GM12878 (cell line): ENCODE measurements around the gene PGM2L1. TPM values are rescaled to one million over a fixed set of nuclear protein-coding genes. Genes with fewer than 3 reads are reported as not detected.

ENCODE experiments used
- ATAC-seq: fragments of 200-7000 bp; cut with Tn5 transposase; 3 replicates; pipeline ENCODE4 v1.9.1; 2020; ENCODE audit warnings: mild to moderate bottlenecking, moderate library complexity
- BruUV-seq: library from RNA; stranded (reverse); fragments of 400-500 nt; replicated peaks from 2 replicates; lab custom pipeline; 2021; lab: Mats Ljungman, UMichigan
- CTCF ChIA-PET: fragments of 300-600 bp; sonication (Branson Sonifier 250); formaldehyde crosslinking; extraction: SDS; loops from one replicate; lab custom pipeline; 2021; ENCODE audit warnings: inconsistent platforms; lab: Yijun Ruan, JAX
- POLR2A ChIA-PET: fragments of 350-600 bp; formaldehyde crosslinking; extraction: SDS; loops from one replicate; lab custom pipeline; 2021; ENCODE audit warnings: inconsistent platforms; lab: Charles Lee
- RAD21 ChIA-PET: fragments of 300-600 bp; sonication (Branson Sonifier 250); formaldehyde crosslinking; loops from one replicate; lab custom pipeline; 2023; ENCODE audit warnings: antibody characterized with exemption; ENCODE audit not compliant: unreplicated experiment; lab: Charles Lee
- SMC1A ChIA-PET: fragments of 300-600 bp; sonication (Branson Sonifier 250); formaldehyde crosslinking; loops from one replicate; lab custom pipeline; 2023; ENCODE audit not compliant: unreplicated experiment, uncharacterized antibody; lab: Charles Lee
- DNase-seq: peaks from one replicate; pipeline ENCODE4 v3.0.0-alpha.2; 2011; ENCODE audit warnings: low read depth, low spot score
- FAIRE-seq: peaks from 3 replicates; lab custom pipeline; 2011; peaks lifted over from hg19 to GRCh38; lab: Jason Lieb, UNC
- H2AFZ ChIP-seq: 2 replicates; pipeline ENCODE4 v1.6.0; 2011; ENCODE audit warnings: low read depth, low read length, control low read depth; ENCODE audit not compliant: control insufficient read depth
- H3K27ac ChIP-seq: 2 replicates; pipeline ENCODE4 v1.5.1; 2011; ENCODE audit warnings: control low read depth; ENCODE audit not compliant: control insufficient read depth, insufficient read depth
- H3K27me3 ChIP-seq, 2 experiments: replicated peaks in 1 of 2; 2 replicates each; pipeline versions ENCODE4 v1.6.0 to v1.6.1; 2011; ENCODE audit warnings: low read length in 1 of 2; ENCODE audit not compliant: control insufficient read depth in 2 of 2, insufficient read depth in 2 of 2
- H3K36me3 ChIP-seq, 2 experiments: 2 replicates each; pipeline ENCODE4 v1.5.1; 2011; ENCODE audit warnings: low read length in 1 of 2; ENCODE audit not compliant: control insufficient read depth in 2 of 2, insufficient read depth in 2 of 2
- H3K4me1 ChIP-seq: 2 replicates; pipeline ENCODE4 v1.6.1; 2011; ENCODE audit warnings: mild to moderate bottlenecking, low read length, moderate library complexity, mixed read lengths; ENCODE audit not compliant: control insufficient read depth, insufficient read depth
- H3K4me2 ChIP-seq: 2 replicates; pipeline ENCODE4 v1.6.0; 2011; ENCODE audit warnings: control low read depth; ENCODE audit not compliant: control insufficient read depth, insufficient read depth
- H3K4me3 ChIP-seq: fragments of 200-600 bp; sonication (generic); 2 replicates; pipeline ENCODE4 v1.5.1; 2016
- H3K79me2 ChIP-seq: 2 replicates; pipeline ENCODE4 v1.6.0; 2011; ENCODE audit warnings: low read length; ENCODE audit not compliant: control insufficient read depth, insufficient read depth
- H3K9ac ChIP-seq: 2 replicates; pipeline ENCODE4 v1.8.0; 2011; ENCODE audit warnings: low read length, control low read depth, mixed read lengths; ENCODE audit not compliant: control insufficient read depth, insufficient read depth
- H3K9me3 ChIP-seq: replicated peaks from 3 replicates; pipeline ENCODE4 v1.5.1; 2011; ENCODE audit warnings: mild to moderate bottlenecking, low read length; ENCODE audit not compliant: control insufficient read depth, insufficient read depth
- H4K20me1 ChIP-seq: 2 replicates; pipeline ENCODE4 v1.6.0; 2011; ENCODE audit not compliant: control insufficient read depth, insufficient read depth
- HCFC1 ChIP-seq: fragments of 150-350 bp; IDR thresholded peaks from 2 replicates; pipeline ENCODE4 v1.6.1; 2014; ENCODE audit warnings: low read length
- NBN ChIP-seq: fragments of 450-650 bp; IDR thresholded peaks from 2 replicates; pipeline ENCODE4 v1.6.1; 2016
- NFIC ChIP-seq: IDR thresholded peaks from 2 replicates; pipeline ENCODE4 v1.6.1; 2012; ENCODE audit warnings: low read depth, mild to moderate bottlenecking, inconsistent platforms, low read length, moderate library complexity
- NFXL1 ChIP-seq: fragments of 450-650 bp; IDR thresholded peaks from 2 replicates; pipeline ENCODE4 v1.6.1; 2017; ENCODE audit warnings: antibody characterized with exemption, mild to moderate bottlenecking, borderline replicate concordance
- POLR2AphosphoS2 ChIP-seq: IDR thresholded peaks from 2 replicates; pipeline ENCODE4 v1.6.1; 2011; ENCODE audit warnings: low read depth, mild to moderate bottlenecking, low read length, improper control_type of control experiment, moderate library complexity
- SPI1 ChIP-seq: IDR thresholded peaks from 2 replicates; pipeline ENCODE4 v1.6.1; 2011; ENCODE audit warnings: low read depth, mild to moderate bottlenecking, low read length, moderate library complexity, borderline replicate concordance; ENCODE audit not compliant: insufficient read depth
- WGBS: methylation state at CpG from one replicate; pipeline ENCODE4 v1.1.6; 2016; ENCODE audit warnings: low lambda C conversion rate; ENCODE audit not compliant: insufficient replicate concordance, insufficient coverage; ENCODE audit errors: missing lambda C conversion rate; 5-methylcytosine and 5-hydroxymethylcytosine counted together
- in situ Hi-C: fragments of 300-500 bp; cut with MboI; formaldehyde crosslinking; loops from 9 replicates; pipeline ENCODE4 v1.14.3; 2018; ENCODE audit warnings: mixed read lengths
- intact Hi-C: fragments of 100-400 bp; cut with micrococcal nuclease; formaldehyde crosslinking; loops from one replicate; pipeline ENCODE4 v1.14.2; 2022; ENCODE audit not compliant: unreplicated experiment
- polyA plus RNA-seq, 11 experiments: library from polyadenylated mRNA; depleted of rRNA in 4 of 11; unstranded in 6 of 11; stranded (reverse) in 5 of 11; fragments of >200 nt; fragmentation: Nextera tagmentation in 4 of 11; fragmentation: Illumina TruSeq in 1 of 11; extraction: Ambion mirVana in 4 of 11; extraction: Trizol in 1 of 11; gene quantifications; 1 replicate in 1 of 11; 2 replicates in 10 of 11; pipeline versions ENCODE4 v1.2.1 to v1.2.3, GENCODE V29; 2011 to 2016; ENCODE audit warnings: inconsistent platforms in 2 of 11, missing spikeins in 2 of 11, low read depth in 1 of 11
- total RNA-seq, 4 experiments: library from RNA; depleted of rRNA in 3 of 4; stranded (reverse); fragments of >200 nt in 3 of 4; fragmentation: Illumina TruSeq in 1 of 4; extraction: Trizol in 1 of 4; gene quantifications; 2 replicates each; pipeline versions ENCODE4 v1.2.1 to v1.2.3, GENCODE V29; 2013 to 2021
- TF ChIP-seq, protein P1 (sequence below): fragments of 450-650 bp; IDR thresholded peaks from 2 replicates; pipeline ENCODE4 v1.6.1; 2017; ENCODE audit warnings: mild to moderate bottlenecking
- TF ChIP-seq, protein P2 (sequence below): fragments of 450-650 bp; IDR thresholded peaks from 2 replicates; pipeline ENCODE4 v1.6.1; 2016; ENCODE audit warnings: mild to moderate bottlenecking, moderate library complexity, borderline replicate concordance
- TF ChIP-seq, protein P3 (sequence below): IDR thresholded peaks from 2 replicates; pipeline ENCODE4 v1.6.1; 2012; ENCODE audit warnings: low read depth, low read length, improper control_type of control experiment
- TF ChIP-seq, protein P4 (sequence below): fragments of 450-650 bp; IDR thresholded peaks from 2 replicates; pipeline ENCODE4 v1.6.1; 2016; ENCODE audit warnings: mild to moderate bottlenecking

PGM2L1 gene
- total and polyA plus RNA-seq, 10 of the 15 experiments (the other 5 are each of a cell fraction or from before 2014, with no cell fraction given) = 0.04 to 0.20 (median 0.13) TPM; not detected in 1

DNA sequence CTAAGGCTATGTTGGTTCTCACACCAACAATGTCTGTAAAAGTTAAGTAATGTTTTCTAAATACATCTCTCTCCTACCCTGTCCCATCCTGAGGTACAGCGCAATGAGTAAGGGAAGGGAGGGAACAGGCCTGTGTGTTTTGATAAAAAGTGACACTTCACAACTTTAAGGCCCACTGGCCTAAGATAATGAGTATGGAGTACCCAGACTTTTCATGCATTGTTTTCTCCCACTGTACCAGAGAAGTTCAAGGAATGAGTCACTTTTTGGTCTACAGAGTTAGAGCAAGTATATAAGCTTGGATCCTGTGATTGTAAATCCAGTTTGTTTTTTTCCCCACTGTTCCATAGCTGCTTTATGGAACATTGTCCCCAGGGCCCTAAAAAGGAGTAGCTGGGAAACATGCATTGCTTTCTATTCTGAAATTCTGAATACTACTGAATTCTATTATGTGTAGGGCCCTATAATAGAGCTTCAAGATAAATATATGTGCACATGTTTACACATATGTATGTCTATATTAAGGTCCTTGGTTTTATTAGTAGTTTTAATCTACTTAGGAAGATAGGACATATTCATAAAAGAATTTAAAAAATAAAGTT lies 39.3 kb upstream of the PGM2L1 start:
- CTCF ChIA-PET = interaction anchor here (1.2 to 3.3 kb wide), 4 partner anchors 10 to 182 kb away, joined by 3 to 17 read pairs (median 7); no protein-coding TSS in a partner anchor
- no peak overlapping the region for H3K4me3 ChIP-seq
- no peaks in the 10 kb centered on the region for H3K27me3 ChIP-seq
- 59% methylated on average over 1 of the region's 1 CpG for WGBS
- intact Hi-C loops = no loop called here
- no peak overlapping the region for H2AFZ ChIP-seq
- POLR2A ChIA-PET = no interaction called here
- ATAC-seq (no peak), DNase-seq (no peak), FAIRE-seq (no peak)
- no peaks in the 10 kb centered on the region for H3K9me3 ChIP-seq
- no peak overlapping the region for H3K4me2 ChIP-seq
- in situ Hi-C loops = no loop called here
- SMC1A ChIA-PET = interaction anchor here (2.4 kb wide), 1 partner anchor 12 kb away, joined by 15 read pairs; no protein-coding TSS in a partner anchor
- BruUV-seq = no TSS peak
- no peaks in the 10 kb centered on the region for H4K20me1 ChIP-seq
- TF ChIP-seq POLR2AphosphoS2 = no peak
- TF ChIP-seq, protein P1, sequence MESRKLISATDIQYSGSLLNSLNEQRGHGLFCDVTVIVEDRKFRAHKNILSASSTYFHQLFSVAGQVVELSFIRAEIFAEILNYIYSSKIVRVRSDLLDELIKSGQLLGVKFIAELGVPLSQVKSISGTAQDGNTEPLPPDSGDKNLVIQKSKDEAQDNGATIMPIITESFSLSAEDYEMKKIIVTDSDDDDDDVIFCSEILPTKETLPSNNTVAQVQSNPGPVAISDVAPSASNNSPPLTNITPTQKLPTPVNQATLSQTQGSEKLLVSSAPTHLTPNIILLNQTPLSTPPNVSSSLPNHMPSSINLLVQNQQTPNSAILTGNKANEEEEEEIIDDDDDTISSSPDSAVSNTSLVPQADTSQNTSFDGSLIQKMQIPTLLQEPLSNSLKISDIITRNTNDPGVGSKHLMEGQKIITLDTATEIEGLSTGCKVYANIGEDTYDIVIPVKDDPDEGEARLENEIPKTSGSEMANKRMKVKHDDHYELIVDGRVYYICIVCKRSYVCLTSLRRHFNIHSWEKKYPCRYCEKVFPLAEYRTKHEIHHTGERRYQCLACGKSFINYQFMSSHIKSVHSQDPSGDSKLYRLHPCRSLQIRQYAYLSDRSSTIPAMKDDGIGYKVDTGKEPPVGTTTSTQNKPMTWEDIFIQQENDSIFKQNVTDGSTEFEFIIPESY = no peak
- no peak for TF ChIP-seq NFXL1
- TF ChIP-seq, protein P2, sequence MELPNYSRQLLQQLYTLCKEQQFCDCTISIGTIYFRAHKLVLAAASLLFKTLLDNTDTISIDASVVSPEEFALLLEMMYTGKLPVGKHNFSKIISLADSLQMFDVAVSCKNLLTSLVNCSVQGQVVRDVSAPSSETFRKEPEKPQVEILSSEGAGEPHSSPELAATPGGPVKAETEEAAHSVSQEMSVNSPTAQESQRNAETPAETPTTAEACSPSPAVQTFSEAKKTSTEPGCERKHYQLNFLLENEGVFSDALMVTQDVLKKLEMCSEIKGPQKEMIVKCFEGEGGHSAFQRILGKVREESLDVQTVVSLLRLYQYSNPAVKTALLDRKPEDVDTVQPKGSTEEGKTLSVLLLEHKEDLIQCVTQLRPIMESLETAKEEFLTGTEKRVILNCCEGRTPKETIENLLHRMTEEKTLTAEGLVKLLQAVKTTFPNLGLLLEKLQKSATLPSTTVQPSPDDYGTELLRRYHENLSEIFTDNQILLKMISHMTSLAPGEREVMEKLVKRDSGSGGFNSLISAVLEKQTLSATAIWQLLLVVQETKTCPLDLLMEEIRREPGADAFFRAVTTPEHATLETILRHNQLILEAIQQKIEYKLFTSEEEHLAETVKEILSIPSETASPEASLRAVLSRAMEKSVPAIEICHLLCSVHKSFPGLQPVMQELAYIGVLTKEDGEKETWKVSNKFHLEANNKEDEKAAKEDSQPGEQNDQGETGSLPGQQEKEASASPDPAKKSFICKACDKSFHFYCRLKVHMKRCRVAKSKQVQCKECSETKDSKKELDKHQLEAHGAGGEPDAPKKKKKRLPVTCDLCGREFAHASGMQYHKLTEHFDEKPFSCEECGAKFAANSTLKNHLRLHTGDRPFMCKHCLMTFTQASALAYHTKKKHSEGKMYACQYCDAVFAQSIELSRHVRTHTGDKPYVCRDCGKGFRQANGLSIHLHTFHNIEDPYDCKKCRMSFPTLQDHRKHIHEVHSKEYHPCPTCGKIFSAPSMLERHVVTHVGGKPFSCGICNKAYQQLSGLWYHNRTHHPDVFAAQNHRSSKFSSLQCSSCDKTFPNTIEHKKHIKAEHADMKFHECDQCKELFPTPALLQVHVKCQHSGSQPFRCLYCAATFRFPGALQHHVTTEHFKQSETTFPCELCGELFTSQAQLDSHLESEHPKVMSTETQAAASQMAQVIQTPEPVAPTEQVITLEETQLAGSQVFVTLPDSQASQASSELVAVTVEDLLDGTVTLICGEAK = no peak
- no peak for TF ChIP-seq HCFC1
- TF ChIP-seq, protein P3, sequence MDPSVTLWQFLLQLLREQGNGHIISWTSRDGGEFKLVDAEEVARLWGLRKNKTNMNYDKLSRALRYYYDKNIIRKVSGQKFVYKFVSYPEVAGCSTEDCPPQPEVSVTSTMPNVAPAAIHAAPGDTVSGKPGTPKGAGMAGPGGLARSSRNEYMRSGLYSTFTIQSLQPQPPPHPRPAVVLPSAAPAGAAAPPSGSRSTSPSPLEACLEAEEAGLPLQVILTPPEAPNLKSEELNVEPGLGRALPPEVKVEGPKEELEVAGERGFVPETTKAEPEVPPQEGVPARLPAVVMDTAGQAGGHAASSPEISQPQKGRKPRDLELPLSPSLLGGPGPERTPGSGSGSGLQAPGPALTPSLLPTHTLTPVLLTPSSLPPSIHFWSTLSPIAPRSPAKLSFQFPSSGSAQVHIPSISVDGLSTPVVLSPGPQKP = no peak
- no peak for TF ChIP-seq SPI1
- TF ChIP-seq, protein P4, sequence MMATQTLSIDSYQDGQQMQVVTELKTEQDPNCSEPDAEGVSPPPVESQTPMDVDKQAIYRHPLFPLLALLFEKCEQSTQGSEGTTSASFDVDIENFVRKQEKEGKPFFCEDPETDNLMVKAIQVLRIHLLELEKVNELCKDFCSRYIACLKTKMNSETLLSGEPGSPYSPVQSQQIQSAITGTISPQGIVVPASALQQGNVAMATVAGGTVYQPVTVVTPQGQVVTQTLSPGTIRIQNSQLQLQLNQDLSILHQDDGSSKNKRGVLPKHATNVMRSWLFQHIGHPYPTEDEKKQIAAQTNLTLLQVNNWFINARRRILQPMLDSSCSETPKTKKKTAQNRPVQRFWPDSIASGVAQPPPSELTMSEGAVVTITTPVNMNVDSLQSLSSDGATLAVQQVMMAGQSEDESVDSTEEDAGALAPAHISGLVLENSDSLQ = no peak
- TF ChIP-seq NBN = no peak
- TF ChIP-seq NFIC = no peak
- TF ChIP-seq, all 136 proteins: peak for 0
- Histone ChIP-seq H3K36me3 (no peaks in the 10 kb centered on the region), H3K4me1 (no peaks in the 10 kb centered on the region), H3K79me2 (no peaks in the 10 kb centered on the region), H3K27ac (no peak overlapping the region), H3K9ac (no peak overlapping the region)
- RAD21 ChIA-PET = interaction anchor here (2.5 kb wide), 1 partner anchor 11 kb away, joined by 9 read pairs; no protein-coding TSS in a partner anchor
